Superior temporal gyrus (tissue), 1 donor: ENCODE measurements around the gene ZBTB24.

Source experiments
- DNase-seq: peaks from one replicate; pipeline ENCODE4 v3.0.0-alpha.2; 2016; ENCODE audit errors: extremely low spot score

ZBTB24 gene

DNA sequence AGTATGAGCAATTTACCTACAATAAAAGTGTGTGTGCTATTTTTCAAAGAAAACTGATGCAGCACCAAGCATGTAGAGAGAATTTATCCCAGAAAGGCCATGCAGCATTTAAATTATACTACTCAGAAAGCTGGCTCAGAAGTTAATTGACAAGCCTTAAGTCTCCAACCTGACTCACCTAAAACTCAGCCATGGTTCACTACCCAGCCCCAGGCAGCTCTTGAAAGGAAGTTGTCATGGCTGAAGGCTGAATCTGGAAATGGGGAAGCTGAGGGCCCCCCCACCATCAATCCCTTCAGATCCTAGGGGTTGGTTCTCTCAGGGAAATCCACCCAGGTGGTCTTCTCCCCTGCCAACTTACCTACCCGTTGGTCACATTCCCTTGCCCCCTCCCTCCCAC lies 62.3 kb downstream of the ZBTB24 start:
- DNase-seq: no peak

DNA sequence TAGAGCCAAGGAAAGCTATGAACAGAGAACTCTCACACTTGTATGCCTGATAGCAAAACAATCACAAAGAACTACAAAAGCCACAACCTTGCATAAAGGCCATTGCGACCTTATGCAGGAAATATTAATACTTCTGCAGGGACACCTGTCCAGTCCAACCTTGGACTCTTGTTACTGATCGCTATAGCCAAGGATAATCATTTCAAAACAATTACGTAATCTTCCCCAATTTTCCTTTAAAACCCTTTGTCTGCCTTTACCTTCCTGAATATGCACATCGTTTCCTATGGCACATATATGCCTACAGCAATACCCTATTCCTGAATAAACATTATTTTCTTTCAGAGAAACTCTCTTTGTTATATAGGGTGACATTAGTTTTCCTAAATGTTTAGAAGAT lies 65.4 kb downstream of the ZBTB24 start:
- no peak for DNase-seq
